ENCODE data around the gene PARN. TPM values are rescaled to one million over a fixed set of nuclear protein-coding genes. Genes with fewer than 3 reads are reported as not detected.
"Not testable (repeated sequence)": the region's sequence is repeated elsewhere in the genome, so short reads cannot be mapped to it uniquely, and the experiment has no call there.

Gene PARN
- total and polyA plus RNA-seq, 4 experiments from 2014 or later = 41.5 to 46.4 (median 44.7) TPM

DNA sequence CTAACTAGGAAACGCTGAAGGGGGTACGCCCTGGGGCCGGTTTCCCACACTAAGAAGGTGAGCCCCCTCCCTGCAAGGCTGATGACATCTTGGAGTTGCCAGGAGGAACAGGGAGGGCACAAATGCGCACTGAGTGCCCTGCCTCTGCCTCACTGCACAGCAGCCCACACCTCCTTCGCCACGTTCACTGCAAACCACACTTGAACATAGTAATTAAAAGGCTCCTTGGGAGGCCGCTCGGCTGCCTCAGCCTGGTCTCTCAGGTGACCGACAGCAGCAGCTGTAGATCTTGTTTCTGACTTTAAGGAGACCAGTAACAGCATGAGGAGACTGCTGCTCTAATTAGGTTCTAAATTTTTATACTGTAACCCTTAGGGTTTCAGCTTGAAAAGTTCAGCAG, 188.5 kb downstream of the PARN start:
- H3K4me1 Mint-ChIP-seq = peaks cover 8 to 21% (median 14%) of the 10 kb centered on the region in 4 donors
- H3K27me3 Mint-ChIP-seq; CTCF ChIA-PET (ENCODE audit: partially characterized antibody); H3K27me3 ChIP-seq (ENCODE audit: insufficient read depth, low read length); H3K27ac ChIP-seq (ENCODE audit: low read depth, low read length); H3K36me3 ChIP-seq (ENCODE audit: insufficient read depth, low read length); intact Hi-C loops (cut with micrococcal nuclease); DNase-seq; POLR2A ChIA-PET (ENCODE audit: partially characterized antibody); H3K9me3 ChIP-seq (ENCODE audit: control insufficient read depth in 1 of 2, low read length in 2 of 2); H3K27ac Mint-ChIP-seq; H3K4me3 ChIP-seq (ENCODE audit: low read length in 2 of 2); H3K4me1 ChIP-seq (ENCODE audit: insufficient read depth, low read length); H3K4me3 Mint-ChIP-seq; H3K9me3 Mint-ChIP-seq: not testable (repeated sequence)
- peaks cover 17 to 33% of the 10 kb centered on the region in 2 donors for H3K36me3 Mint-ChIP-seq

DNA sequence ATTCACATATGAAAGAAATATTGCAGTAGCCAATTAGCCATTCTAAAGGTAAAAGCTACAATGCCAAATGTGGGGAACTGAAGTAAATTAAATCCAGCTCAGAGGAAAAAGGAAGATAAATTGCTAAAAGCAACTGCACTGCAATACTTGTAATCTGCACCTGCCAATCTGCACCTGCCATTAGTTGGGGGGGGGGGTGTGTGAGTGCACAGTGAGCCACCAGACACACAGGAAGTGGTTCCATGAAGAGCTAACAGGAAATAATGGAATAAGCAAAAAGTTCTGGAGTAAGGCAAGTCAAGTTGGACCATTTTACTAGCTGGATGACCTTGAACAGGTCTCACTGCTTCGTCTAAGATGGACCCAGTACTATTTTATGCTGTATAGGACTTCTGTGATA, 191.8 kb downstream of the PARN start:
- Histone ChIP-seq H3K27me3 (ENCODE audit: insufficient read depth, low read length) (no peaks in the 10 kb centered on the region), H3K9me3 (ENCODE audit: control insufficient read depth in 1 of 2, low read length in 2 of 2) (no peaks in the 10 kb centered on the region), H3K36me3 (ENCODE audit: insufficient read depth, low read length) (no peaks in the 10 kb centered on the region), H3K27ac (ENCODE audit: low read depth, low read length) (no peak overlapping the region), H3K4me3 (ENCODE audit: low read length in 2 of 2) (no peak overlapping the region), H3K4me1 (ENCODE audit: insufficient read depth, low read length) (no peaks in the 10 kb centered on the region)
- POLR2A ChIA-PET (ENCODE audit: partially characterized antibody) = no interaction called here
- Mint-ChIP-seq H3K4me3 (no peak overlapping the region), H3K9me3 (no peaks in the 10 kb centered on the region), H3K27ac (peak overlapping the region in 2 of 7 donors; percentile 10 to 30), H3K4me1 (peaks cover 12 to 28% (median 20%) of the 10 kb centered on the region in 4 donors), H3K27me3 (no peaks in the 10 kb centered on the region), H3K36me3 (peaks cover 34 to 41% of the 10 kb centered on the region in 2 donors)
- CTCF ChIA-PET (ENCODE audit: partially characterized antibody) = no interaction called here
- intact Hi-C loops (cut with micrococcal nuclease) = no loop called here
- DNase-seq = no peak

DNA sequence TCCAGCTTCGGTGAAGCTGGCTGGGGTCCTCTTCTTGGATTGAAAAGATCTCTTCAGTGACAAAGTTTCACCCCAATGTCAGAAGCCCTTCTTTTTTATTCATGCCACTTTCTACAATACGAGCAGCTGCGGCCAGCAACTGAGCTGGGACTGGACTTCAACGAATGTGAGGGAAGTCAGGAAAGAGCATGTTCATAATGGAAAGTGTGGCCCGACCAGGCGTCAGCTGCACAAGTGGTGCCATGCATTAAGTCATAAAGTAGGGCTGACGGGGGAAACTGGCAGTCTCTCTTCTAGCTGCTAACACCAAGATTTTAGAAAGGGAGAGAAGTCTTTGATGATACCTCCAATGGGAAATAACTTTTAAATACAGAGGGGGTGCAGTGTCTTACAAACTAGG, 192.6 kb downstream of the PARN start:
- Histone ChIP-seq H3K4me3 (ENCODE audit: low read length in 2 of 2) (no peak overlapping the region), H3K9me3 (ENCODE audit: control insufficient read depth in 1 of 2, low read length in 2 of 2) (no peaks in the 10 kb centered on the region), H3K4me1 (ENCODE audit: insufficient read depth, low read length) (no peaks in the 10 kb centered on the region), H3K36me3 (ENCODE audit: insufficient read depth, low read length) (no peaks in the 10 kb centered on the region), H3K27ac (ENCODE audit: low read depth, low read length) (no peak overlapping the region), H3K27me3 (ENCODE audit: insufficient read depth, low read length) (no peaks in the 10 kb centered on the region)
- H3K9me3 Mint-ChIP-seq = peaks cover 0 to 2% (median 0%) of the 10 kb centered on the region in 8 donors
- H3K4me1 Mint-ChIP-seq = peaks cover 12 to 28% (median 20%) of the 10 kb centered on the region in 4 donors
- no peak for DNase-seq
- peaks cover 36 to 42% of the 10 kb centered on the region in 2 donors for H3K36me3 Mint-ChIP-seq
- ChIA-PET POLR2A (ENCODE audit: partially characterized antibody) (no interaction called here), CTCF (ENCODE audit: partially characterized antibody) (no interaction called here)
- H3K4me3 Mint-ChIP-seq = no peak overlapping the region
- no peaks in the 10 kb centered on the region for H3K27me3 Mint-ChIP-seq
- peak overlapping the region in 2 of 7 donors; percentile 13 to 75 for H3K27ac Mint-ChIP-seq
- intact Hi-C loops (cut with micrococcal nuclease) = no loop called here

DNA sequence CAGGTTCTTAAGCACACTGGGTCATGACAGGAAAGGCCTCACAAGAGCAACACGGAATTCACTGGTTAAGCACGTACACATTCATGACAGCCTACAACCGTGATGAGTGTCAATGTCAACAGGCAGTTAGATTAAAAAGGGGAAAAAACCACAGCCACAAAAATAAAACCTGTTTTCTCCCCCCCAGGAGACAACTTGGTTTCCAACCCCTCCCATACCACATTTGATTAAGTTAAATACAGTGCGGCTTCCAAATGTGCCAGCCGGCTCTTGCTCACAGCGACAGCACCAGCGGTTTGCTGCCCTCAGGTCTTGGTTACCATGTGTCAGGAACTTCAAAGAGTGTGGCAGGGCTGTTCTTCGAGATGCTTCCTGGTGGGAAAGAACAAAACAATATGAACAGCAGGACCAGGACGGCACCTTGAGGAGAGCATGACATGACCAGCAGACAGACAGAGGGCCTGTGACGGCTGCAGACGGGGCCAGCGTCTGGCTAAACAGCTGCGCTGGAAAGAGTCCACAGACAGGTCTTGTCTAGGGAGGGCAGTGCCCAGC, 193.6 kb downstream of the PARN start:
- peaks cover 41 to 45% of the 10 kb centered on the region in 2 donors for H3K36me3 Mint-ChIP-seq
- no peak overlapping the region for H3K4me3 ChIP-seq (ENCODE audit: low read length in 2 of 2)
- H3K27me3 Mint-ChIP-seq = no peaks in the 10 kb centered on the region
- POLR2A ChIA-PET (ENCODE audit: partially characterized antibody) = no interaction called here
- intact Hi-C loops (cut with micrococcal nuclease) = no loop called here
- H3K4me1 ChIP-seq (ENCODE audit: insufficient read depth, low read length) = no peaks in the 10 kb centered on the region
- H3K4me3 Mint-ChIP-seq = peak overlapping the region; percentile 15 to 64 (median 44)
- no peaks in the 10 kb centered on the region for H3K27me3 ChIP-seq (ENCODE audit: insufficient read depth, low read length)
- CTCF ChIA-PET (ENCODE audit: partially characterized antibody) = no interaction called here
- no peaks in the 10 kb centered on the region for H3K9me3 ChIP-seq (ENCODE audit: control insufficient read depth in 1 of 2, low read length in 2 of 2)
- H3K9me3 Mint-ChIP-seq = peaks cover 0 to 5% (median 0%) of the 10 kb centered on the region in 8 donors
- peak in 3 of 5 donors; percentile 1 to 7 (median 5) for DNase-seq
- peak overlapping the region; percentile 13 to 78 (median 54) for H3K27ac Mint-ChIP-seq
- peaks cover 12 to 28% (median 20%) of the 10 kb centered on the region in 4 donors for H3K4me1 Mint-ChIP-seq
- no peak overlapping the region for H3K27ac ChIP-seq (ENCODE audit: low read depth, low read length)
- no peaks in the 10 kb centered on the region for H3K36me3 ChIP-seq (ENCODE audit: insufficient read depth, low read length)

DNA sequence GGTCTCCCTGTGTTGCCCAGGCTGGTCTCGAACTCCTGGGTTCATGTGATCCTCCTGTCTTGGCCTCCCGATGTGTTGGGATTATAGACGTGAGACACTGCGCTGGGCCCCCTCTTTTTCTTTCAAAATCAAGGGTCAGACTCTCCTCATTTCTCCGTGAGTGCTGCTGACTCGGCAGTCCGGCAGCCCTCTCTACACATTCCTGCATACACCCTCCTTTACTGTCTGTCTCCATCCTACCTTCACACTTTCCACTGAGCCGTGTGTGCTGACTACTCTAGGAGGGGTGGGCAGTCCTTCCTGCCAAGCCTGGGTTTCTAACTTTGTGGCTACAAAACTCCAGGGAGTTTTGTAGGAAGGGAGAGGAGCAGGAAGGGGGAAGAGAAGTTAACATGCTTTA, 195.2 kb downstream of the PARN start:
- Mint-ChIP-seq H3K36me3 (peaks cover 44 to 45% of the 10 kb centered on the region in 2 donors), H3K4me3 (no peak overlapping the region), H3K4me1 (peaks cover 10 to 28% (median 20%) of the 10 kb centered on the region in 4 donors), H3K27me3 (no peaks in the 10 kb centered on the region), H3K27ac (peak overlapping the region in 1 of 7 donors; percentile 69), H3K9me3 (peaks cover 0 to 5% (median 0%) of the 10 kb centered on the region in 8 donors)
- CTCF ChIA-PET (ENCODE audit: partially characterized antibody) = no interaction called here
- H3K9me3 ChIP-seq (ENCODE audit: control insufficient read depth in 1 of 2, low read length in 2 of 2) = no peaks in the 10 kb centered on the region
- H3K27ac ChIP-seq (ENCODE audit: low read depth, low read length) = no peak overlapping the region
- no peak for DNase-seq
- intact Hi-C loops (cut with micrococcal nuclease) = no loop called here
- H3K27me3 ChIP-seq (ENCODE audit: insufficient read depth, low read length) = no peaks in the 10 kb centered on the region
- POLR2A ChIA-PET (ENCODE audit: partially characterized antibody) = no interaction called here
- no peak overlapping the region for H3K4me3 ChIP-seq (ENCODE audit: low read length in 2 of 2)
- no peaks in the 10 kb centered on the region for H3K4me1 ChIP-seq (ENCODE audit: insufficient read depth, low read length)
- H3K36me3 ChIP-seq (ENCODE audit: insufficient read depth, low read length) = no peaks in the 10 kb centered on the region

DNA sequence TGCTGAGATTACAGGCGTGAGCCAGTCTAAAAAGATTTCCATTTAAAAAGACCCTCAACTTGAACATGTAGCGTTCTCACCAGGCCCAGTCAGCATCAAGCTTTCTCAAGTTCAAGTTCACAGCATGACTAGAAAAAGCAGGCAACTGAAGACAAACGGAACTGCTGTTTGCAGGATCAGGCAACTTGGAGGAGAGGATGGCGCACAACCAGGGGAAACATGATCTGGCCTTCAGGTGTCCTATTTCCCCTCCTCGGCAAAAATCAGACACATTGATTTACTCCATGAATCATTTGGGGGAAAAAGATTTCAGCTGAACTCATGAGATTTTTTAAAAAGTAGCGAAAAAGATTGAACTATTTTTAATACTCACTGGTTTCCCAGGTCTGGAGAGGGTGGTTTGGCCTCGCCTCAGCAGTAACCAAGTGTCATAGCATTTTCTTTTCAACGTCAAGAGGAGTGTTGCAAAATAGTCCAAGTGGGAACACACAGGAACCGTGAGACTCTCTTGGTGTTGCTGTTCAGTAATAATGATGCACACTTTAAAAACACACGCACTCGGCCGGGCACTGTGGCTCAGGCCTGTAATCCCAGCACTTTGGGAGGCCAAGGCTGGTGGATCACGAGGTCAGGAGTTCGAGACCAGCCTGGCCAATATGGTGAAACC, 201.0 kb downstream of the PARN start:
- H3K4me1 ChIP-seq (ENCODE audit: insufficient read depth, low read length); H3K4me1 Mint-ChIP-seq; POLR2A ChIA-PET (ENCODE audit: partially characterized antibody); H3K27me3 Mint-ChIP-seq; H3K9me3 Mint-ChIP-seq; H3K9me3 ChIP-seq (ENCODE audit: control insufficient read depth in 1 of 2, low read length in 2 of 2); H3K27ac ChIP-seq (ENCODE audit: low read depth, low read length); intact Hi-C loops (cut with micrococcal nuclease); H3K4me3 ChIP-seq (ENCODE audit: low read length in 2 of 2); DNase-seq; H3K36me3 ChIP-seq (ENCODE audit: insufficient read depth, low read length); H3K4me3 Mint-ChIP-seq; H3K27ac Mint-ChIP-seq; CTCF ChIA-PET (ENCODE audit: partially characterized antibody); H3K27me3 ChIP-seq (ENCODE audit: insufficient read depth, low read length): not testable (repeated sequence)
- H3K36me3 Mint-ChIP-seq = peaks cover 21 to 39% of the 10 kb centered on the region in 2 donors

DNA sequence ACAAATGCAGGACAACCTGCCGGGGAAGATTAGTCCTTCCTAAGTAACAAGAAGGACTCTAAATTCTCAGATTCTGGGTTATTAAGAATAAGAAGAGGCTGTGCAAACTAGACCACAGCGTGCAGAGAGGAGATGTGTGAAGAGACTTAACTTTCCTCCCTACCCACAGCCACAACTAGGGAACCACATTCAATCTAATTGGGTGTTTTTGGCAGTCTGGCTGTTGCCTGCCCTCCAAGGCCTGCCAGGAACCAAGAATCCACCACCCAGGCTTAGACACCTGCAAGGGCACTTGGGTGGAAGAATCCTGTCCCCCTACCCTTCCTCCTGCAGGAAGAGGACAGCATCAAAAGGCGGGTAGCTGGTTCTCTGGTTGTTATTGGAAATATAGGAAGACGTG, 202.0 kb downstream of the PARN start:
- ChIA-PET CTCF (ENCODE audit: partially characterized antibody) (no interaction called here), POLR2A (ENCODE audit: partially characterized antibody) (no interaction called here)
- intact Hi-C loops (cut with micrococcal nuclease) = no loop called here
- Histone ChIP-seq H3K4me1 (ENCODE audit: insufficient read depth, low read length) (no peaks in the 10 kb centered on the region), H3K36me3 (ENCODE audit: insufficient read depth, low read length) (no peaks in the 10 kb centered on the region), H3K9me3 (ENCODE audit: control insufficient read depth in 1 of 2, low read length in 2 of 2) (no peaks in the 10 kb centered on the region), H3K27me3 (ENCODE audit: insufficient read depth, low read length) (no peaks in the 10 kb centered on the region), H3K4me3 (ENCODE audit: low read length in 2 of 2) (no peak overlapping the region), H3K27ac (ENCODE audit: low read depth, low read length) (no peak overlapping the region)
- H3K9me3 Mint-ChIP-seq = peaks cover 0 to 5% (median 0%) of the 10 kb centered on the region in 8 donors
- no peak for DNase-seq
- H3K27ac Mint-ChIP-seq = no peak overlapping the region
- no peak overlapping the region for H3K4me3 Mint-ChIP-seq
- H3K4me1 Mint-ChIP-seq = no peaks in the 10 kb centered on the region
- H3K36me3 Mint-ChIP-seq = peaks cover 15 to 35% of the 10 kb centered on the region in 2 donors
- no peaks in the 10 kb centered on the region for H3K27me3 Mint-ChIP-seq
